ENCODE measurements around the gene ANKS4B.

DNA sequence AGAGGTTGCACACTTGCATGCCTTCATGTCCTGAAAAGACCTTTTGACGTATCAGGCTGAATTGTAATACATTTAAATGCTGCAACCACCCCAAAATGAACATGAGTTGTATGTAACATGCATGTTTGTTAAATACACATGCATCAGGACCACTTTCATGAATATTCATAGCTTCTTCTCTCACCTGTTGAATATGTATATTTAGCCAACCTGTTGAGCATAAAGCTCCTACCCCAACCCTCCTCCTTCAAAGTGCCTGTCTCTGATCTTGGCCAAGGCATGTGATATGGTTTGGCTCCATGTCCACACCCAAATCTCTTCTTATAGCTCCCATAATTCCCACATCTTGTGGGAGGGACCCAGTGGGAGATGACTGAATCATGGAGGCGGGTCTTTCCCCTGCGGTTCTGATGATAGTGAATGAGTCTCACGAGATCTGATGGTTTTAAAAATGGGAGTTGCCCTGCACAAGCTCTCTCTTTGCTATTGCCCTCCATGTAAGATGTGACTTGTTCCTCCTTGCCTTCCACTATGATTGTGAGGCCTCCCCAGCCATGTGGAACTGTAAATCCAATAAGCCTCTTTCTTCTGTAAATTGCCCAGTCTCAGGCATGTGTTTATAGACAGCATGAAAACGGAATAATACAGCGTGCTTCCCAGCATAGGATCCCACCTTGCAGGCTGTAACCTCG, 48.3 kb downstream of the ANKS4B start:
- TF ChIP-seq, protein P1, sequence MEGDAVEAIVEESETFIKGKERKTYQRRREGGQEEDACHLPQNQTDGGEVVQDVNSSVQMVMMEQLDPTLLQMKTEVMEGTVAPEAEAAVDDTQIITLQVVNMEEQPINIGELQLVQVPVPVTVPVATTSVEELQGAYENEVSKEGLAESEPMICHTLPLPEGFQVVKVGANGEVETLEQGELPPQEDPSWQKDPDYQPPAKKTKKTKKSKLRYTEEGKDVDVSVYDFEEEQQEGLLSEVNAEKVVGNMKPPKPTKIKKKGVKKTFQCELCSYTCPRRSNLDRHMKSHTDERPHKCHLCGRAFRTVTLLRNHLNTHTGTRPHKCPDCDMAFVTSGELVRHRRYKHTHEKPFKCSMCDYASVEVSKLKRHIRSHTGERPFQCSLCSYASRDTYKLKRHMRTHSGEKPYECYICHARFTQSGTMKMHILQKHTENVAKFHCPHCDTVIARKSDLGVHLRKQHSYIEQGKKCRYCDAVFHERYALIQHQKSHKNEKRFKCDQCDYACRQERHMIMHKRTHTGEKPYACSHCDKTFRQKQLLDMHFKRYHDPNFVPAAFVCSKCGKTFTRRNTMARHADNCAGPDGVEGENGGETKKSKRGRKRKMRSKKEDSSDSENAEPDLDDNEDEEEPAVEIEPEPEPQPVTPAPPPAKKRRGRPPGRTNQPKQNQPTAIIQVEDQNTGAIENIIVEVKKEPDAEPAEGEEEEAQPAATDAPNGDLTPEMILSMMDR (conservative IDR thresholded peaks at IDR 0.05; ENCODE audit: low read depth in 2 of 2): no peak
- TF ChIP-seq POLR2AphosphoS5 (IDR thresholded peaks at IDR 0.05; ENCODE audit: low read depth) (no peak), CREB1 (CRISPR knock-in tag; IDR thresholded peaks at IDR 0.05; ENCODE audit: low read depth) (no peak), EZH2 (IDR thresholded peaks at IDR 0.05; ENCODE audit: low read depth, unreplicated experiment) (no peak), JUNB (IDR thresholded peaks at IDR 0.05; ENCODE audit: unreplicated experiment) (no peak), EZH2phosphoT487 (IDR thresholded peaks at IDR 0.05; ENCODE audit: unreplicated experiment) (no peak), ZNF114 (CRISPR knock-in tag; IDR thresholded peaks at IDR 0.05) (no peak), ZNF331 (CRISPR knock-in tag; IDR thresholded peaks at IDR 0.05; ENCODE audit: low read depth) (no peak)
- TF ChIP-seq, protein P2, sequence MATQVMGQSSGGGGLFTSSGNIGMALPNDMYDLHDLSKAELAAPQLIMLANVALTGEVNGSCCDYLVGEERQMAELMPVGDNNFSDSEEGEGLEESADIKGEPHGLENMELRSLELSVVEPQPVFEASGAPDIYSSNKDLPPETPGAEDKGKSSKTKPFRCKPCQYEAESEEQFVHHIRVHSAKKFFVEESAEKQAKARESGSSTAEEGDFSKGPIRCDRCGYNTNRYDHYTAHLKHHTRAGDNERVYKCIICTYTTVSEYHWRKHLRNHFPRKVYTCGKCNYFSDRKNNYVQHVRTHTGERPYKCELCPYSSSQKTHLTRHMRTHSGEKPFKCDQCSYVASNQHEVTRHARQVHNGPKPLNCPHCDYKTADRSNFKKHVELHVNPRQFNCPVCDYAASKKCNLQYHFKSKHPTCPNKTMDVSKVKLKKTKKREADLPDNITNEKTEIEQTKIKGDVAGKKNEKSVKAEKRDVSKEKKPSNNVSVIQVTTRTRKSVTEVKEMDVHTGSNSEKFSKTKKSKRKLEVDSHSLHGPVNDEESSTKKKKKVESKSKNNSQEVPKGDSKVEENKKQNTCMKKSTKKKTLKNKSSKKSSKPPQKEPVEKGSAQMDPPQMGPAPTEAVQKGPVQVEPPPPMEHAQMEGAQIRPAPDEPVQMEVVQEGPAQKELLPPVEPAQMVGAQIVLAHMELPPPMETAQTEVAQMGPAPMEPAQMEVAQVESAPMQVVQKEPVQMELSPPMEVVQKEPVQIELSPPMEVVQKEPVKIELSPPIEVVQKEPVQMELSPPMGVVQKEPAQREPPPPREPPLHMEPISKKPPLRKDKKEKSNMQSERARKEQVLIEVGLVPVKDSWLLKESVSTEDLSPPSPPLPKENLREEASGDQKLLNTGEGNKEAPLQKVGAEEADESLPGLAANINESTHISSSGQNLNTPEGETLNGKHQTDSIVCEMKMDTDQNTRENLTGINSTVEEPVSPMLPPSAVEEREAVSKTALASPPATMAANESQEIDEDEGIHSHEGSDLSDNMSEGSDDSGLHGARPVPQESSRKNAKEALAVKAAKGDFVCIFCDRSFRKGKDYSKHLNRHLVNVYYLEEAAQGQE (IDR thresholded peaks at IDR 0.05; ENCODE audit: unreplicated experiment): no peak

Data from GM23338 (cell line).